NB4 (cell line): ENCODE measurements around the gene IVL.

Experiments
- DNase-seq: peaks from one replicate; pipeline ENCODE4 v3.0.0; 2010; ENCODE audit warnings: low read depth
- H3K4me3 ChIP-seq: one replicate; pipeline ENCODE4 v1.5.1; 2011; ENCODE audit warnings: mild to moderate bottlenecking, low read depth, low read length, moderate library complexity
- CTCF ChIP-seq: IDR thresholded peaks from one replicate; pipeline ENCODE4 v1.5.1; 2012; ENCODE audit warnings: low read depth, low read length
- MAX ChIP-seq: IDR thresholded peaks from 2 replicates; pipeline ENCODE4 v1.6.1; 2011; ENCODE audit warnings: low read depth, low read length
- MYC ChIP-seq: IDR thresholded peaks from 2 replicates; pipeline ENCODE4 v1.6.1; 2011; ENCODE audit warnings: low read depth, low read length
- POLR2A ChIP-seq: IDR thresholded peaks from 2 replicates; pipeline ENCODE4 v1.6.1; 2011; ENCODE audit warnings: mild to moderate bottlenecking; ENCODE audit not compliant: insufficient read length; ENCODE audit errors: extremely low read depth

The IVL gene

GRCh38 chr1:152912471-152912870 lies 4.1 kb downstream of the IVL start:
- TF ChIP-seq CTCF (no peak), MAX (no peak), POLR2A (no peak), MYC (no peak)
- DNase-seq = no peak
- no peak overlapping the region for H3K4me3 ChIP-seq

GRCh38 chr1:152912900-152913299 lies 4.6 kb downstream of the IVL start:
- DNase-seq = no peak
- TF ChIP-seq MYC (no peak), MAX (no peak), POLR2A (no peak), CTCF (no peak)
- no peak overlapping the region for H3K4me3 ChIP-seq

- DNase-seq = peak; percentile 33
- H3K4me3 ChIP-seq = no peak overlapping the region
- TF ChIP-seq MAX = no peak
- peak; percentile 38 for TF ChIP-seq CTCF
These were observed 9.4 kb downstream of the IVL start for GRCh38 chr1:152917794-152918193.

GRCh38 chr1:152919071-152919470 lies 10.7 kb downstream of the IVL start:
- no peak overlapping the region for H3K4me3 ChIP-seq
- DNase-seq = no peak
- TF ChIP-seq CTCF (no peak), MAX (no peak), MYC (no peak), POLR2A (no peak)

- no peak for DNase-seq
These were observed 15.8 kb downstream of the IVL start for GRCh38 chr1:152924191-152924590.

More at GRCh38 chr1:152924191-152924590, 15.8 kb downstream of the IVL start:
- H3K4me3 ChIP-seq = no peak overlapping the region
- no peak for TF ChIP-seq MYC
- TF ChIP-seq POLR2A = no peak
- no peak for TF ChIP-seq MAX
- TF ChIP-seq CTCF = no peak
